ENCODE results near the gene SPATA12. TPM values are rescaled to one million over a fixed set of nuclear protein-coding genes. Genes with fewer than 3 reads are reported as not detected.

SPATA12 gene
- total RNA-seq, 1 donor from 2014 or later = not detected

- H3K27me3 Mint-ChIP-seq = peaks cover 16% of the 10 kb centered on the region
- no peak for ATAC-seq (ENCODE audit: low read depth)
- no peak overlapping the region for H3K27ac Mint-ChIP-seq
- no peaks in the 10 kb centered on the region for H3K4me1 Mint-ChIP-seq
- CTCF ChIA-PET = no interaction called here
- intact Hi-C loops (cut with micrococcal nuclease) = no loop called here
- H3K4me3 Mint-ChIP-seq = no peak overlapping the region
- POLR2A ChIA-PET = no interaction called here
- no peak for DNase-seq
- no peak for TF ChIP-seq CTCF (IDR thresholded peaks at IDR 0.05)
- H3K9me3 Mint-ChIP-seq = no peaks in the 10 kb centered on the region
- no peaks in the 10 kb centered on the region for H3K36me3 Mint-ChIP-seq (ENCODE audit: low read depth)
Measured at GRCh38 chr3:57038466-57039164, 21.8 kb upstream of the SPATA12 start.

GRCh38 chr3:57041674-57042073 is 18.8 kb upstream of the SPATA12 start:
- CTCF ChIA-PET = no interaction called here
- ATAC-seq (ENCODE audit: low read depth) = no peak
- no peak for DNase-seq
- Mint-ChIP-seq H3K9me3 (no peaks in the 10 kb centered on the region), H3K36me3 (ENCODE audit: low read depth) (no peaks in the 10 kb centered on the region), H3K27me3 (peaks cover 20% of the 10 kb centered on the region), H3K4me3 (no peak overlapping the region), H3K27ac (no peak overlapping the region), H3K4me1 (no peaks in the 10 kb centered on the region)
- TF ChIP-seq CTCF (IDR thresholded peaks at IDR 0.05) = no peak
- intact Hi-C loops (cut with micrococcal nuclease) = no loop called here
- POLR2A ChIA-PET = no interaction called here

- H3K4me3 Mint-ChIP-seq = no peak overlapping the region
- intact Hi-C loops (cut with micrococcal nuclease) = no loop called here
- H3K27ac Mint-ChIP-seq = no peak overlapping the region
- TF ChIP-seq CTCF (IDR thresholded peaks at IDR 0.05) = no peak
- ATAC-seq (ENCODE audit: low read depth) = no peak
- no peaks in the 10 kb centered on the region for H3K9me3 Mint-ChIP-seq
- no peaks in the 10 kb centered on the region for H3K36me3 Mint-ChIP-seq (ENCODE audit: low read depth)
- H3K27me3 Mint-ChIP-seq = peaks cover 22% of the 10 kb centered on the region
- no peak for DNase-seq
- CTCF ChIA-PET = no interaction called here
- H3K4me1 Mint-ChIP-seq = peaks cover 2% of the 10 kb centered on the region
- POLR2A ChIA-PET = interaction anchor here (0.7 kb wide), 1 partner anchor 25 kb away, joined by 4 read pairs; no protein-coding TSS in a partner anchor
Measured at GRCh38 chr3:57043518-57043917, 16.9 kb upstream of the SPATA12 start.

- ATAC-seq (ENCODE audit: low read depth) (no peak), DNase-seq (no peak)
- intact Hi-C loops (cut with micrococcal nuclease) = no loop called here
- Mint-ChIP-seq H3K27me3 (peaks cover 9% of the 10 kb centered on the region), H3K4me3 (no peak overlapping the region), H3K36me3 (ENCODE audit: low read depth) (no peaks in the 10 kb centered on the region), H3K27ac (no peak overlapping the region), H3K4me1 (peaks cover 2% of the 10 kb centered on the region), H3K9me3 (no peaks in the 10 kb centered on the region)
- ChIA-PET CTCF (interaction anchor here (0.7 to 1.2 kb wide), 2 partner anchors 27 to 50 kb away, joined by 3 read pairs; no protein-coding TSS in a partner anchor), POLR2A (no interaction called here)
- no peak for TF ChIP-seq CTCF (IDR thresholded peaks at IDR 0.05)
Measured at GRCh38 chr3:57046101-57046765, 14.2 kb upstream of the SPATA12 start.

- TF ChIP-seq CTCF (IDR thresholded peaks at IDR 0.05) = no peak
- Mint-ChIP-seq H3K27me3 (peaks cover 14% of the 10 kb centered on the region), H3K9me3 (no peaks in the 10 kb centered on the region), H3K4me3 (no peak overlapping the region), H3K4me1 (peaks cover 2% of the 10 kb centered on the region), H3K36me3 (ENCODE audit: low read depth) (no peaks in the 10 kb centered on the region), H3K27ac (no peak overlapping the region)
- POLR2A ChIA-PET = no interaction called here
- intact Hi-C loops (cut with micrococcal nuclease) = no loop called here
- ATAC-seq (ENCODE audit: low read depth) (no peak), DNase-seq (no peak)
- CTCF ChIA-PET = no interaction called here
Measured at GRCh38 chr3:57048052-57048671, 12.3 kb upstream of the SPATA12 start.

Data from activated B cell treated with CpG ODN at 0.5 μM for 24 hours (primary cell).